Testis (tissue), 2 donors: ENCODE data around the gene MAN2B2.

Experiments
- POLR2A ChIP-seq: fragments of 450-650 bp; IDR thresholded peaks from one replicate; pipeline ENCODE4 v1.6.1; 2017; ENCODE audit warnings: antibody characterized with exemption, mild to moderate bottlenecking, moderate library complexity
- TF ChIP-seq, protein P1 (sequence below), 3 experiments: fragments of 450-650 bp in 2 of 3; fragments of 200-600 bp in 1 of 3; sonication (generic) in 1 of 3; IDR thresholded peaks; one replicate each; pipeline ENCODE4 v1.5.1; 2016 to 2019; ENCODE audit warnings: antibody characterized with exemption in 3 of 3, mild to moderate bottlenecking in 2 of 3, moderate library complexity in 1 of 3

DNA sequence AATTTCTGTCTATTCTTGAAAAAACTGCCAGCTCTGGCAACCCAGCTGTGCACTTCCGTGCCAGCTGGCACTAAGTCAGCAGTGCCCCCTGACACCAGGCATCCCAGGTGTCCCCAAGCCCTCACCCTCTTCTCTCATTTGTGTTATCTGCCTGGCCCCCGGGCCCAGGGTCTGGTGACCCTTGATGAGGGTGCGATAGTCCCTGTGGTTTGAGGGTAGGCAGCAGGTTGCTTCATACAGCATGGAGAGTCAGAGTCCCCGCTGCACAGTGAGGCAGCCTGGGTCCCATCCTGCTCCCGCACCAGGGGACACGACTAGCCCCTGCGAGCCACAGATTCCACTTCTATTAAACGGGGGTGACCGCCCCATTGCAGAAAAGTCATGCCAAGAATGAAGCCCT, 1.9 kb downstream of the MAN2B2 start:
- TF ChIP-seq, protein P1, sequence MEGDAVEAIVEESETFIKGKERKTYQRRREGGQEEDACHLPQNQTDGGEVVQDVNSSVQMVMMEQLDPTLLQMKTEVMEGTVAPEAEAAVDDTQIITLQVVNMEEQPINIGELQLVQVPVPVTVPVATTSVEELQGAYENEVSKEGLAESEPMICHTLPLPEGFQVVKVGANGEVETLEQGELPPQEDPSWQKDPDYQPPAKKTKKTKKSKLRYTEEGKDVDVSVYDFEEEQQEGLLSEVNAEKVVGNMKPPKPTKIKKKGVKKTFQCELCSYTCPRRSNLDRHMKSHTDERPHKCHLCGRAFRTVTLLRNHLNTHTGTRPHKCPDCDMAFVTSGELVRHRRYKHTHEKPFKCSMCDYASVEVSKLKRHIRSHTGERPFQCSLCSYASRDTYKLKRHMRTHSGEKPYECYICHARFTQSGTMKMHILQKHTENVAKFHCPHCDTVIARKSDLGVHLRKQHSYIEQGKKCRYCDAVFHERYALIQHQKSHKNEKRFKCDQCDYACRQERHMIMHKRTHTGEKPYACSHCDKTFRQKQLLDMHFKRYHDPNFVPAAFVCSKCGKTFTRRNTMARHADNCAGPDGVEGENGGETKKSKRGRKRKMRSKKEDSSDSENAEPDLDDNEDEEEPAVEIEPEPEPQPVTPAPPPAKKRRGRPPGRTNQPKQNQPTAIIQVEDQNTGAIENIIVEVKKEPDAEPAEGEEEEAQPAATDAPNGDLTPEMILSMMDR (IDR thresholded peaks at IDR 0.05), result no peak
- TF ChIP-seq POLR2A, result no peak
